ENCODE data around the gene LMF2.

Gene LMF2

GRCh38 chr22:50533856-50534711 lies 26.6 kb upstream of the LMF2 start:
- DNase-seq: peak; percentile 54

- DNase-seq: no peak
These were observed 25.6 kb upstream of the LMF2 start for GRCh38 chr22:50532824-50533796.

- DNase-seq: no peak
These were observed 24.6 kb upstream of the LMF2 start for GRCh38 chr22:50531962-50532674.

- peak; percentile 79 for DNase-seq
These were observed 24.1 kb upstream of the LMF2 start for GRCh38 chr22:50531546-50531961.

- peak; percentile 88 for DNase-seq
These were observed 23.5 kb upstream of the LMF2 start for GRCh38 chr22:50530877-50531545.

GRCh38 chr22:50530580-50530876 lies 23.0 kb upstream of the LMF2 start:
- no peak for DNase-seq

GRCh38 chr22:50529897-50530579 lies 22.5 kb upstream of the LMF2 start, which contains the start of gene TYMP:
Gene TYMP (minus strand): TSS chr22:50530012. CDS start chr22:50529709, 303 bp downstream.
- peak; percentile 80 for DNase-seq

- no peak for DNase-seq
These were observed 22.0 kb upstream of the LMF2 start for GRCh38 chr22:50529416-50529896.

- DNase-seq: no peak
These were observed 21.3 kb upstream of the LMF2 start for GRCh38 chr22:50528682-50529415.

- no peak for DNase-seq
These were observed 20.6 kb upstream of the LMF2 start for GRCh38 chr22:50527921-50528681.

GRCh38 chr22:50526834-50527801 lies 19.6 kb upstream of the LMF2 start:
- DNase-seq: peak; percentile 62

- peak; percentile 89 for DNase-seq
These were observed 18.8 kb upstream of the LMF2 start for GRCh38 chr22:50526108-50526833.

- no peak for DNase-seq
These were observed 18.3 kb upstream of the LMF2 start for GRCh38 chr22:50525858-50526107.

GRCh38 chr22:50525104-50525857 lies 17.8 kb upstream of the LMF2 start, which contains the start of gene SCO2:
Gene SCO2 (minus strand): TSS chr22:50525598. CDS start chr22:50524411, 1,187 bp downstream.
- peak; percentile 98 for DNase-seq

GRCh38 chr22:50524676-50525103 lies 17.2 kb upstream of the LMF2 start:
- no peak for DNase-seq

GRCh38 chr22:50523806-50524675 lies 16.5 kb upstream of the LMF2 start:
- no peak for DNase-seq

- no peak for DNase-seq
These were observed 15.9 kb upstream of the LMF2 start for GRCh38 chr22:50523458-50523805.

All from CD4-positive, alpha-beta T cell treated with Interleukin-10 for 1 hour (primary cell).